Testis (tissue), 2 donors: ENCODE results near the gene GUCA2A.

Experiments
- POLR2A ChIP-seq: fragments of 450-650 bp; IDR thresholded peaks from one replicate; pipeline ENCODE4 v1.6.1; 2017; ENCODE audit warnings: antibody characterized with exemption, mild to moderate bottlenecking, moderate library complexity
- TF ChIP-seq, protein P1 (sequence below), 3 experiments: fragments of 450-650 bp in 2 of 3; fragments of 200-600 bp in 1 of 3; sonication (generic) in 1 of 3; IDR thresholded peaks; one replicate each; pipeline ENCODE4 v1.5.1; 2016 to 2019; ENCODE audit warnings: antibody characterized with exemption in 3 of 3, mild to moderate bottlenecking in 2 of 3, moderate library complexity in 1 of 3

DNA sequence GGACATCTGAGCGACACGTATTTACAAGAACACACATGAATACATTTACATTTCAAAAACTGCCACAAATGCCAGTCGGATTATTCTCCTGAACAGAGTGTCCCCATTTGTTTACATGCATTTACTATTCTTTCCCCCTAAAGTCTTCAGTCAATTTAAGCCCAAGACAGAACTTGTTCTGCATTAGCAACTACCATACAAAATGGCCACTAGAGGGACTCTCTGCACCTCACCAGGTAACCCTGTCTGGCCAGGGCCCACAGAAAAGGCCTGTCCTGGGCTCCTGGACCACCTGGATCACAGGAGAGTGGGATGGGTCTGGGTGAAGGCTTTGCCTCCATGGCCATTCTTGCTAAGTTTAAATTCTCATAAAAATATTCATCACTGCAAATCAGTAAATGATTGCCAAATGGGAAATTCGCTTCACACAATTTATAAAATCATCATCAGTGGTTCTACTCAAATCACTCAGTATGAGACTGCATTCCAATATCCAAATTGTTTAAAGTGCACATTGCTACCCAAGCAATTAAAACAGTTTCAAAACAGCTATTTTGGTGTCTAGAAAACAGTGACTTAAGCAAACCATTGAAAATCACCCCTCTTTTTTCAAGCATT, 12.5 kb upstream of the GUCA2A start:
- TF ChIP-seq, protein P1, sequence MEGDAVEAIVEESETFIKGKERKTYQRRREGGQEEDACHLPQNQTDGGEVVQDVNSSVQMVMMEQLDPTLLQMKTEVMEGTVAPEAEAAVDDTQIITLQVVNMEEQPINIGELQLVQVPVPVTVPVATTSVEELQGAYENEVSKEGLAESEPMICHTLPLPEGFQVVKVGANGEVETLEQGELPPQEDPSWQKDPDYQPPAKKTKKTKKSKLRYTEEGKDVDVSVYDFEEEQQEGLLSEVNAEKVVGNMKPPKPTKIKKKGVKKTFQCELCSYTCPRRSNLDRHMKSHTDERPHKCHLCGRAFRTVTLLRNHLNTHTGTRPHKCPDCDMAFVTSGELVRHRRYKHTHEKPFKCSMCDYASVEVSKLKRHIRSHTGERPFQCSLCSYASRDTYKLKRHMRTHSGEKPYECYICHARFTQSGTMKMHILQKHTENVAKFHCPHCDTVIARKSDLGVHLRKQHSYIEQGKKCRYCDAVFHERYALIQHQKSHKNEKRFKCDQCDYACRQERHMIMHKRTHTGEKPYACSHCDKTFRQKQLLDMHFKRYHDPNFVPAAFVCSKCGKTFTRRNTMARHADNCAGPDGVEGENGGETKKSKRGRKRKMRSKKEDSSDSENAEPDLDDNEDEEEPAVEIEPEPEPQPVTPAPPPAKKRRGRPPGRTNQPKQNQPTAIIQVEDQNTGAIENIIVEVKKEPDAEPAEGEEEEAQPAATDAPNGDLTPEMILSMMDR (IDR thresholded peaks at IDR 0.05) = peak; percentile 65 to 76 (median 70)
- TF ChIP-seq POLR2A = no peak
